ENCODE data around the gene AVP. TPM values are rescaled to one million over a fixed set of nuclear protein-coding genes. Genes with fewer than 3 reads are reported as not detected.

Gene AVP
- total RNA-seq, 2 donors from 2014 or later: not detected

DNA sequence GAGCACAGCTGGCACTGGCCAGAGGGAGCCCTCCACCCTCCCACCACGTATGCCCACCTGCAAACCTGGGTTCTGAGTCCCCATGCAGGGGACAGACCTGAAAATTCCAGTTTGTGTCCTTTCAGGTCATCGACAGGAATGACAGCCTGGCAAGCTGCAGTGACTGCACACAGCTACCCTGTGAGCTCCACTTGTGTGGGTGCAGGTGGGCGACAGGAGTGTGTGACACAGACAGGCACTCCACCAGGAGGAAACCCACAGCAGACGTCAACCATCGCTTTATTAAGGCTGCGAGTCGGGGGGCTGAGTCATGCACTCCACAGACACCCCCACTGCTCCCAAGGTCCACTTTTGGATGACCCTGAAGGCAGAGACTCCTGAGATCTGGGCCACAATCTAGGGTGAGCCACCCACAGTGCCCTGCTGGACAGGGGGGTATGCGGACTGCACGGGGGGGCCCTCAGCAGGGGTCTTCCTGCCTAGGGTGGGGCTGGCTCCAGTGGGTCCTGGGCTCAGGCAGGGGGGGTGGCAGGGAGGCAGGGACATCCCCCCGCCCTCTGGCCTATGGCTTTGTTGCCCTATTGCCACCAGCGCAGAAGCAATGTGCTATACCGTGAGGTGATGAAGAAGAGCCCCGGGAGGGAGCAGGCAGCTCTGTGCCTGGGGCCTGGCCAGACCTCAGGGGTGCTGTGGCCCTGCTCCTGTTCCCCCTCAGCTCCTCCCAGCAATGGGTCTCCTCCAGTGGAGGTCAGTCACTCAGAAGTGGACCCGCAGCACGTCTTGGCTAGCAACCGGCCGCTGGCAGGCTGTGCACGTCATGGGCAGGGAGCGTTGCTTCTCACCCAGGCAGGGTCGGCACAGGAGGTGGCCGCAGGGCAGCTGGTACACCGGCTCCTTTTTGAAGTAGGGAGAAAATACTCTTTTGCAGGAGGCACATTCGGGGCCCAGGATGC lies 25.1 kb upstream of the AVP start:
- intact Hi-C loops (cut with DNase I): loop anchor here (10.0 kb wide), 1 partner anchor 55 kb away; no protein-coding TSS in a partner anchor
- no peaks in the 10 kb centered on the region for H3K27me3 ChIP-seq
- 78 to 87% methylated on average over 6 to 20 of the region's 23 CpGs for WGBS, 2 donors
- H3K27ac ChIP-seq: no peak overlapping the region
- DNase-seq: no peak
- ATAC-seq: no peak
- no peak for TF ChIP-seq CTCF (IDR thresholded peaks at IDR 0.05)
- no peak for TF ChIP-seq POLR2A (IDR thresholded peaks at IDR 0.05)
- no peaks in the 10 kb centered on the region for H3K9me3 ChIP-seq
- no peak overlapping the region for H3K4me3 ChIP-seq
- H3K36me3 ChIP-seq (replicated peaks in 1 of 2; ENCODE audit: insufficient read depth in 1 of 2, low read depth in 2 of 2): peaks cover 0 to 2% of the 10 kb centered on the region in 2 donors
- H3K4me1 ChIP-seq: no peaks in the 10 kb centered on the region

DNA sequence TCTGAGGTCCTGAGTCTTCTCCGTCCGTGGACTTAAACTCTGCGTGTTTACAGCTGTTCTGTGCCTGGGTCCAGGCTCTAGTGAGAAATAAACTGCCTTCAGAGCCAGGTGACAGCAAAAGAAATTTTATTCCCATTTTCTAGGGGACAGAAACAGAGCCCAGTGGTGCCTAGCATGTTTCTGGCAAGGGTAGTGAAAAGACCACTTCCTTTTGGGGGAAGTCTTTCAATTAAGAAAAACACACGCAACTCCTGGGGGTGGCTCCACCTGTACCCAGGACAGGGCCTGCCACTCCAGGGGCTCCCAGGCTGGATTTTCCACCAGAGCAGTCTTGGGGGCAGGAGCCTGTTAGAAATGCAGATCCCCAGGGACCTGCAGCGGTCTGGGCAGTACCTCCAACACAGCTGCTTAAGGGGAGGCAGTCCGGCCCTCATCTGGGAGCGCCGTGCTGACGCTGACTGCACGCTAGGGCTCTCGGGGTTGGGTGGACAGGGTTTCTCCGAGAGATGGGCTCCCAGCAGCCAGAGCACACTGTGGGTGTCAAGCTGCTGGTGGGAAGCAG lies 23.0 kb upstream of the AVP start:
- 92 to 100% methylated on average over 1 to 12 of the region's 12 CpGs for WGBS, 2 donors
- intact Hi-C loops (cut with DNase I): no loop called here
- Histone ChIP-seq H3K9me3 (no peaks in the 10 kb centered on the region), H3K27me3 (no peaks in the 10 kb centered on the region), H3K4me3 (no peak overlapping the region), H3K27ac (no peak overlapping the region), H3K36me3 (replicated peaks in 1 of 2; ENCODE audit: insufficient read depth in 1 of 2, low read depth in 2 of 2) (peaks cover 0 to 2% of the 10 kb centered on the region in 2 donors), H3K4me1 (no peaks in the 10 kb centered on the region)
- TF ChIP-seq CTCF (IDR thresholded peaks at IDR 0.05) (no peak), POLR2A (IDR thresholded peaks at IDR 0.05) (no peak)
- ATAC-seq: no peak
- no peak for DNase-seq

- TF ChIP-seq POLR2A (IDR thresholded peaks at IDR 0.05) (no peak), CTCF (IDR thresholded peaks at IDR 0.05) (no peak)
- Histone ChIP-seq H3K9me3 (no peaks in the 10 kb centered on the region), H3K27ac (no peak overlapping the region), H3K4me1 (no peaks in the 10 kb centered on the region), H3K27me3 (no peaks in the 10 kb centered on the region), H3K36me3 (replicated peaks in 1 of 2; ENCODE audit: insufficient read depth in 1 of 2, low read depth in 2 of 2) (peaks cover 0 to 2% of the 10 kb centered on the region in 2 donors), H3K4me3 (no peak overlapping the region)
- ATAC-seq (no peak), DNase-seq (no peak)
- intact Hi-C loops (cut with DNase I): no loop called here
- WGBS, 2 donors: 74 to 88% methylated on average over 7 to 14 of the region's 14 CpGs
Observed at GRCh38 chr20:3106658-3107463, 22.3 kb upstream of the AVP start.

DNA sequence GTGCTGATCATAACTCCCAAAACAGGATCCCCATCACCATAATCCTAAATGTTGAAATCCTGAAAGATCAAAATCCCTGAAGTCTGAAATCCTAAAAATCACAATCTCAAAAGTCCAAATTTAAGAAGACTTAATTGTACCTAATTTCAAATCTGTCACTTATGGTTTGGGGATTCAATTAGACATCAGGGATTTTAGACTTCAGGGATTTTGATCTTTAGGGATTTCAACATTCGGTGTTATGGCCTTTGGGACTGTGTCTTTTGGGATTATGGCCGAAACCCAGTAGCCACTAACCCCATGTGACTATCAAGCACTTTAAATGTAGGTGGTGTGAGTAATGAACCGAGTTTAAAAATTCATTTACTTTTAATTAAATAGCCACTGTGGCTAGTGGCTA lies 21.7 kb upstream of the AVP start:
- Histone ChIP-seq H3K27ac (no peak overlapping the region), H3K4me1 (no peaks in the 10 kb centered on the region), H3K9me3 (no peaks in the 10 kb centered on the region), H3K4me3 (no peak overlapping the region), H3K27me3 (no peaks in the 10 kb centered on the region), H3K36me3 (replicated peaks in 1 of 2; ENCODE audit: insufficient read depth in 1 of 2, low read depth in 2 of 2) (peaks cover 0 to 2% of the 10 kb centered on the region in 2 donors)
- WGBS, 2 donors: 90 to 96% methylated on average over 3 of the region's 3 CpGs
- intact Hi-C loops (cut with DNase I): no loop called here
- TF ChIP-seq POLR2A (IDR thresholded peaks at IDR 0.05) (no peak), CTCF (IDR thresholded peaks at IDR 0.05) (no peak)
- ATAC-seq (no peak), DNase-seq (no peak)

All from body of pancreas (tissue), 4 donors.